HG02678 (cell line): ENCODE data around the gene MLC1.

Experiments
- ATAC-seq: cut with Tn5 transposase; IDR thresholded peaks from one replicate; pipeline ENCODE4 v1.9.1; 2021; ENCODE audit warnings: mild to moderate bottlenecking, moderate library complexity; ENCODE audit not compliant: unreplicated experiment

MLC1 gene

GRCh38 chr22:50059881-50060262 is 25.4 kb downstream of the MLC1 start:
- ATAC-seq: no peak

GRCh38 chr22:50058906-50059880 is 26.0 kb downstream of the MLC1 start:
- no peak for ATAC-seq

GRCh38 chr22:50058061-50058905 is 26.9 kb downstream of the MLC1 start, which contains the start of gene TTLL8:
TTLL8 (minus strand) TSS chr22:50058298.
- ATAC-seq: no peak

- ATAC-seq: no peak
These were observed 27.8 kb downstream of the MLC1 start for GRCh38 chr22:50057278-50058060.

- no peak for ATAC-seq
These were observed 28.8 kb downstream of the MLC1 start for GRCh38 chr22:50056214-50056972.

- no peak for ATAC-seq
These were observed 31.4 kb downstream of the MLC1 start for GRCh38 chr22:50053861-50054260.

- no peak for ATAC-seq
These were observed 33.3 kb downstream of the MLC1 start for GRCh38 chr22:50051930-50052329.

GRCh38 chr22:50049299-50050195 is 35.7 kb downstream of the MLC1 start:
- no peak for ATAC-seq

GRCh38 chr22:50048836-50049235 is 36.4 kb downstream of the MLC1 start:
- ATAC-seq: no peak

- ATAC-seq: no peak
These were observed 37.0 kb downstream of the MLC1 start for GRCh38 chr22:50048061-50048765.

- no peak for ATAC-seq
These were observed 37.9 kb downstream of the MLC1 start for GRCh38 chr22:50047346-50047745.

GRCh38 chr22:50046481-50047245 is 38.6 kb downstream of the MLC1 start:
- no peak for ATAC-seq

- no peak for ATAC-seq
These were observed 39.2 kb downstream of the MLC1 start for GRCh38 chr22:50046019-50046415.

GRCh38 chr22:50045211-50046018 is 39.8 kb downstream of the MLC1 start:
- ATAC-seq: no peak

GRCh38 chr22:50044485-50045118 is 40.6 kb downstream of the MLC1 start:
- ATAC-seq: no peak

GRCh38 chr22:50041361-50042065 is 43.7 kb downstream of the MLC1 start:
- ATAC-seq: no peak
